ENCODE results near the gene PREX1.

GRCh38 chr20:48584391-48585060 lies 243.3 kb downstream of the PREX1 start:
- TF ChIP-seq CTCF (IDR thresholded peaks at IDR 0.05), result no peak
- TF ChIP-seq POLR2A (IDR thresholded peaks at IDR 0.05), result no peak

Measured in vagina (tissue), 2 donors.